ENCODE data around the gene FAR1.

The FAR1 gene

GRCh38 chr11:13629779-13630178, 38.7 kb upstream of the FAR1 start:
- no peaks in the 10 kb centered on the region for H3K9me2 ChIP-seq (ENCODE audit: low read depth, low read length)
- no peaks in the 10 kb centered on the region for H3K36me3 ChIP-seq (ENCODE audit: insufficient read depth, low read length)
- H3F3A ChIP-seq (ENCODE audit: insufficient read depth, low read length) = no peaks in the 10 kb centered on the region
- H3K9me3 ChIP-seq (ENCODE audit: low read length) = no peaks in the 10 kb centered on the region
- TF ChIP-seq, protein P1, sequence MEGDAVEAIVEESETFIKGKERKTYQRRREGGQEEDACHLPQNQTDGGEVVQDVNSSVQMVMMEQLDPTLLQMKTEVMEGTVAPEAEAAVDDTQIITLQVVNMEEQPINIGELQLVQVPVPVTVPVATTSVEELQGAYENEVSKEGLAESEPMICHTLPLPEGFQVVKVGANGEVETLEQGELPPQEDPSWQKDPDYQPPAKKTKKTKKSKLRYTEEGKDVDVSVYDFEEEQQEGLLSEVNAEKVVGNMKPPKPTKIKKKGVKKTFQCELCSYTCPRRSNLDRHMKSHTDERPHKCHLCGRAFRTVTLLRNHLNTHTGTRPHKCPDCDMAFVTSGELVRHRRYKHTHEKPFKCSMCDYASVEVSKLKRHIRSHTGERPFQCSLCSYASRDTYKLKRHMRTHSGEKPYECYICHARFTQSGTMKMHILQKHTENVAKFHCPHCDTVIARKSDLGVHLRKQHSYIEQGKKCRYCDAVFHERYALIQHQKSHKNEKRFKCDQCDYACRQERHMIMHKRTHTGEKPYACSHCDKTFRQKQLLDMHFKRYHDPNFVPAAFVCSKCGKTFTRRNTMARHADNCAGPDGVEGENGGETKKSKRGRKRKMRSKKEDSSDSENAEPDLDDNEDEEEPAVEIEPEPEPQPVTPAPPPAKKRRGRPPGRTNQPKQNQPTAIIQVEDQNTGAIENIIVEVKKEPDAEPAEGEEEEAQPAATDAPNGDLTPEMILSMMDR (IDR thresholded peaks at IDR 0.05; ENCODE audit: low read length) = no peak
- TF ChIP-seq EZH2 (IDR thresholded peaks at IDR 0.05; ENCODE audit: borderline replicate concordance, low read length) = no peak
- H3K79me2 ChIP-seq (ENCODE audit: insufficient read depth, low read length) = no peaks in the 10 kb centered on the region
- no peak overlapping the region for H3K4me3 ChIP-seq (ENCODE audit: low read depth, low read length, poor library complexity, severe bottlenecking)
- no peak overlapping the region for H2AFZ ChIP-seq (ENCODE audit: low read length)
- no peaks in the 10 kb centered on the region for H3K4me1 ChIP-seq (ENCODE audit: insufficient read depth, low read length, severe bottlenecking)
- no peak overlapping the region for H3K9ac ChIP-seq (ENCODE audit: low read length)
- H3K4me2 ChIP-seq (ENCODE audit: low read length) = no peak overlapping the region
- no peaks in the 10 kb centered on the region for H3K27me3 ChIP-seq (ENCODE audit: insufficient read depth, low read length)
- H3K27ac ChIP-seq (ENCODE audit: low read depth, low read length, poor library complexity, severe bottlenecking) = no peak overlapping the region
- H4K20me1 ChIP-seq (ENCODE audit: insufficient read depth, low read length) = no peaks in the 10 kb centered on the region

DNA sequence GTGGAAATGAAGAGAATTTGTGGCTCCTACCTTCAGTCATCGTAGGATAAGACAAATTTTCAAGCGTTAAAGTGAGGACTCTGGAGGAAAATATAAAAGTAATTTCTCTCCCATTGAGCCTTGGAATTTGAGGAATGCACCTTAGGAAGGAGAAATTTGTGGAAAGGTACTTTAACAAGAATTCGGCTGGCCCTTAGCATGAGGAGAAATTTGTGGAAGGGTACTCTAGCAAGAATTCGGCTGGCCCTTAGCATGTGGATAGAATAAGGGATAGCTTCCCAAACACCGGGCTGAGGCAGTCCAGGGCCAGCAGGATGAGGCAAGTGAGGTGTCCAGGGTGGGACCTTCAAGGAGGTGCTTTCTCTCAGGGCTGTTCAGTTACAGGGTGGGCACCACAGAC, 33.2 kb upstream of the FAR1 start:
- no peaks in the 10 kb centered on the region for H3K4me1 ChIP-seq (ENCODE audit: insufficient read depth, low read length, severe bottlenecking)
- no peak overlapping the region for H2AFZ ChIP-seq (ENCODE audit: low read length)
- H3F3A ChIP-seq (ENCODE audit: insufficient read depth, low read length) = no peaks in the 10 kb centered on the region
- TF ChIP-seq EZH2 (IDR thresholded peaks at IDR 0.05; ENCODE audit: borderline replicate concordance, low read length) = no peak
- TF ChIP-seq, protein P1 (IDR thresholded peaks at IDR 0.05; ENCODE audit: low read length) = no peak
- H3K36me3 ChIP-seq (ENCODE audit: insufficient read depth, low read length) = no peaks in the 10 kb centered on the region
- H3K79me2 ChIP-seq (ENCODE audit: insufficient read depth, low read length) = no peaks in the 10 kb centered on the region
- no peak overlapping the region for H3K9ac ChIP-seq (ENCODE audit: low read length)
- peaks cover 2% of the 10 kb centered on the region; the same call in 1 of the 2 replicates for H3K9me3 ChIP-seq (ENCODE audit: low read length)
- no peak overlapping the region for H3K27ac ChIP-seq (ENCODE audit: low read depth, low read length, poor library complexity, severe bottlenecking)
- no peaks in the 10 kb centered on the region for H4K20me1 ChIP-seq (ENCODE audit: insufficient read depth, low read length)
- H3K9me2 ChIP-seq (ENCODE audit: low read depth, low read length) = no peaks in the 10 kb centered on the region
- H3K27me3 ChIP-seq (ENCODE audit: insufficient read depth, low read length) = no peaks in the 10 kb centered on the region
- H3K4me3 ChIP-seq (ENCODE audit: low read depth, low read length, poor library complexity, severe bottlenecking) = no peak overlapping the region
- H3K4me2 ChIP-seq (ENCODE audit: low read length) = no peak overlapping the region

GRCh38 chr11:13635804-13636203, 32.7 kb upstream of the FAR1 start:
- Histone ChIP-seq H3K4me2 (ENCODE audit: low read length) (no peak overlapping the region), H3K9me3 (ENCODE audit: low read length) (peaks cover 2% of the 10 kb centered on the region; the same call in 1 of the 2 replicates), H3K9ac (ENCODE audit: low read length) (no peak overlapping the region), H3K27ac (ENCODE audit: low read depth, low read length, poor library complexity, severe bottlenecking) (no peak overlapping the region), H3F3A (ENCODE audit: insufficient read depth, low read length) (no peaks in the 10 kb centered on the region), H3K36me3 (ENCODE audit: insufficient read depth, low read length) (no peaks in the 10 kb centered on the region), H3K4me1 (ENCODE audit: insufficient read depth, low read length, severe bottlenecking) (no peaks in the 10 kb centered on the region), H3K27me3 (ENCODE audit: insufficient read depth, low read length) (no peaks in the 10 kb centered on the region), H3K9me2 (ENCODE audit: low read depth, low read length) (no peaks in the 10 kb centered on the region), H4K20me1 (ENCODE audit: insufficient read depth, low read length) (no peaks in the 10 kb centered on the region), H3K79me2 (ENCODE audit: insufficient read depth, low read length) (no peaks in the 10 kb centered on the region), H2AFZ (ENCODE audit: low read length) (no peak overlapping the region), H3K4me3 (ENCODE audit: low read depth, low read length, poor library complexity, severe bottlenecking) (no peak overlapping the region)
- TF ChIP-seq, protein P1 (IDR thresholded peaks at IDR 0.05; ENCODE audit: low read length) = no peak
- TF ChIP-seq EZH2 (IDR thresholded peaks at IDR 0.05; ENCODE audit: borderline replicate concordance, low read length) = no peak

All from OCI-LY1 (cell line).